Lower leg skin (tissue), 4 donors: ENCODE measurements around the gene PLEKHB2. TPM values are rescaled to one million over a fixed set of nuclear protein-coding genes. Genes with fewer than 3 reads are reported as not detected.

Experiments used
- DNase-seq, 2 donors: peaks; one replicate each; pipeline ENCODE4 v3.0.0-alpha.2; 2019; ENCODE audit warnings: low spot score in 2 of 2
- H3K4me3 ChIP-seq: fragments of 200-600 bp; sonication (generic); 2 replicates; pipeline ENCODE4 v1.5.1; 2017; ENCODE audit warnings: mild to moderate bottlenecking, low read depth; ENCODE audit not compliant: poor library complexity, severe bottlenecking
- POLR2A ChIP-seq, 2 donors: fragments of 450-650 bp; IDR thresholded peaks; one replicate each; pipeline ENCODE4 v1.6.1; 2016 to 2017; ENCODE audit warnings: antibody characterized with exemption in 2 of 2, mild to moderate bottlenecking in 1 of 2, moderate library complexity in 1 of 2
- WGBS, 2 donors: methylation state at CpG; one replicate each; pipeline ENCODE4 v1.1.5; 2018; 5-methylcytosine and 5-hydroxymethylcytosine counted together
- intact Hi-C: fragments of 100-400 bp; cut with DNase I; formaldehyde crosslinking; loops from one replicate; pipeline ENCODE4 v1.15.0; 2023; ENCODE audit warnings: low total_unique reads
- total RNA-seq, 4 donors: library from RNA; depleted of rRNA; stranded (reverse); fragments of >200 nt; gene quantifications; one replicate each; pipeline ENCODE4 v1.1.0, GENCODE V29; 2016
- TF ChIP-seq, protein P1 (sequence below), 3 donors: fragments of 450-650 bp; IDR thresholded peaks; one replicate each; pipeline ENCODE4 v1.5.1; 2016; ENCODE audit warnings: antibody characterized with exemption in 3 of 3, mild to moderate bottlenecking in 3 of 3, moderate library complexity in 2 of 3

PLEKHB2 gene
- total RNA-seq, 4 donors from 2014 or later, result 39.8 to 58.3 (median 45.6) TPM

DNA sequence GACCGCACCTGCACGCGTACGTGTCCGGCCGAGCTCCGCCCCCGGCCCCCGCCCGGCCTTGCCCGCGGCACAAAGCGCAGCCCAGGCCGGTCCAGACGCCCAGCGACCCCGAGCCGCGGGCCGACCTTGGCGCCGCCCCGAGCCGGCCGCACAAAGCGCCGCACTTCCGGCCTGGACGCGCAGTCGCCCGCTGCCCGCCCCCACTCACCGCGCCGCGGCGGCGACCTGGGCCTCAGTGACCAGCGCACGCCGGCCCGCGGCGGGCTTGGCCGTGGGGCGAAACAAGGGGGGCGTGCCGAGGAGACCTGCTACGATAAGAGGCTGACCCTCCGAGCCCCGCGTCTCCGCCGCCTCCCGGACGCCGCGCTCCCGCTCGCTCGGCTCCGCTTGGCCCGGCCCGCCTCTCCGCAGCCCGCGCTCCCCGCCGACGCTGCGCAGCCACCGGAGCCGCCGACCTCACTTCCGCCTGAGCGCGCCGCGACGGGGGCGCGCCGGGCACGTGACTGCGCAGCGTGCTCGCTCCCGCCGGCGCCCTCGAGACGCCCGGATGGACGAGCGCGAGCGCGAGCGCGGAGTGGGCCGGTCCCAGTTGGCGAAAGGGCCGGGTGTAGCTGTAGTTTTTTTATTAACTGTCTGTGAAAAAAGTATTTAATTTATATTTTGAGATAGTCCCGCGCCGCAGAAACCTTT lies 12.0 kb upstream of the PLEKHB2 start, which contains the start of gene FAM168B:
TSS of gene FAM168B (minus strand) at position 455 of the 690 bp plus-strand sequence. CDS start 10,814 bp downstream, outside the sequence.
- H3K4me3 ChIP-seq, result peak within 1 kb of the TSS; percentile 83
- DNase-seq, result peak; percentile 84 to 97
- intact Hi-C loops, result no loop called here
- 0% methylated on average over 19 to 60 of the region's 107 CpGs for WGBS, 2 donors
- TF ChIP-seq, protein P1, sequence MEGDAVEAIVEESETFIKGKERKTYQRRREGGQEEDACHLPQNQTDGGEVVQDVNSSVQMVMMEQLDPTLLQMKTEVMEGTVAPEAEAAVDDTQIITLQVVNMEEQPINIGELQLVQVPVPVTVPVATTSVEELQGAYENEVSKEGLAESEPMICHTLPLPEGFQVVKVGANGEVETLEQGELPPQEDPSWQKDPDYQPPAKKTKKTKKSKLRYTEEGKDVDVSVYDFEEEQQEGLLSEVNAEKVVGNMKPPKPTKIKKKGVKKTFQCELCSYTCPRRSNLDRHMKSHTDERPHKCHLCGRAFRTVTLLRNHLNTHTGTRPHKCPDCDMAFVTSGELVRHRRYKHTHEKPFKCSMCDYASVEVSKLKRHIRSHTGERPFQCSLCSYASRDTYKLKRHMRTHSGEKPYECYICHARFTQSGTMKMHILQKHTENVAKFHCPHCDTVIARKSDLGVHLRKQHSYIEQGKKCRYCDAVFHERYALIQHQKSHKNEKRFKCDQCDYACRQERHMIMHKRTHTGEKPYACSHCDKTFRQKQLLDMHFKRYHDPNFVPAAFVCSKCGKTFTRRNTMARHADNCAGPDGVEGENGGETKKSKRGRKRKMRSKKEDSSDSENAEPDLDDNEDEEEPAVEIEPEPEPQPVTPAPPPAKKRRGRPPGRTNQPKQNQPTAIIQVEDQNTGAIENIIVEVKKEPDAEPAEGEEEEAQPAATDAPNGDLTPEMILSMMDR (IDR thresholded peaks at IDR 0.05), result no peak
- peak in 1 of 2 donors; percentile 87 for TF ChIP-seq POLR2A (IDR thresholded peaks at IDR 0.05)

DNA sequence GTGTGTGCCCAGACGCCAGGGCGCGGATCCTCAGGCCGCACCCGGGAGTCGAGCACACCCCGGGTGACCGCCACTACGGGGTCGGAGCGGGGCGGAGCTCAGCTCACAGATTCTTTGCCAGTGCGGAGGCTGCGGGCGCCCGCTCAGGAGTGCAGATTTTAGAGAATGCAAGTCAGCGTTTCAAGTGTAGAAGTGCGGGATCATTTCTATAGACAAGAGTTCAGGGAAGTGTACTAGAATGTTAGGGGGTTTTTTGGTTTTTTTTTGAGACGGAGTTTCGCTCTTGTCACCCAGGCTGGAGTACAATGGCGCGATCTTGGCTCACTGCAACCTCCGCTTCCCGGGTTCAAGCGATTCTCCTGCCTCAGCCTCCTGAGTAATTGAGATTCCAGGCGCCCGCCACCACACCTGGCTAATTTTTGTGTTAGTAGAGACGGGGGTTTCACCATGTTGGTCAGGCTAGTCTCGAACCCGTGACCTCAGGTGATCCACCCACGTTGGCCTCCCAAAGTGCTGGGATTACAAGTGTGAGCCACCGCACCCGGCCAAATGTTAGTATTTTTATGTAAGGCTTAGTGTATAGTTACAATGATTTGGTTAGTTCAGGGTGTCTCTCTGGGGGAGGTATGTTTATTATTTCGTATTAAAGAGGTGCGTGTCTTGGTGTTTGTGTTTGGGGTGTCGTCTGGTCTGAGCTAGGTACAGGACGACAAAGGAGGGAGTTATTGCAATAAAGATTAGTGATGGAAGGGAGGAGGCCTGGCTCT lies 11.3 kb upstream of the PLEKHB2 start:
- WGBS, 2 donors, result 10 to 11% methylated on average over 37 of the region's 37 CpGs
- H3K4me3 ChIP-seq, result peak overlapping the region; percentile 59
- TF ChIP-seq, protein P1 (IDR thresholded peaks at IDR 0.05), result no peak
- no peak for DNase-seq
- intact Hi-C loops, result no loop called here

DNA sequence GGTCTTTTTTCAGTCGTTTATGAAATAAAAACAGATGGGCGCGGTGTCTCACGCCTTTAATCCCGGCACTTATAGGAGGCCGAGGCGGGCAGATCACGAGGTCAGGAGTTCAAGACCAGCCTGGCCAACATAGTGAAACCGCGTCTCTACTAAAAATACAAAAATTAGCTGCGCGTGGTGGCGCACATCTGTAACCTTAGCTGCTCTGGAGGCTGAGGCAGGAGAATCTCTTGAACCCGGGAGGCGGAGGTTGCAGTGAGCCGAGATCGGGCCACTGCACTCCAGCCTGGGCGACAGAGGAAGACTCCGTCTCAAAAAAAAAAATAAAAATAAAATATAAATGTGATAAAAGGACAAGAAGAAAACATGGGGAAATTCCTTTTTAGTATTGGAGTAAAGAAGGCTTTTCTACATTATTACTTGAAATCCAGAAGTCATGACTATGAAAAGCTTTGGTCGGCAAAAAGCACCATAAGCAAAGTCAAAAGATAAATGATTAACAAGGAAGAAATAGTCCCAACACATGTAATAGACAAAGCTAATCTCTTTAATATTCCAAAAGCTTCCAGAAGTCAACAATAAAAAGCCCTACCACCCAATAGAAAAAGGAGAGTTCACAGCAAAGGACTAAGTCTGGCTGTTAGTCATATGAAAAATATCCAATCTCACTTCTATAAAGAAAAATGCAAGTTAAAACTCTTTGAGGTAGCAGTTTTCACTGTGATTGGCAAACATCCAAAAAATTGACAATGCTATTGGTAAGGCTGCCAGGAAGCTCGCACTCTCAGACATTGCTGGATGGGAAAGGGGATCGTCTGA lies 10.5 kb upstream of the PLEKHB2 start:
- no peak overlapping the region for H3K4me3 ChIP-seq
- intact Hi-C loops, result no loop called here
- no peak for DNase-seq
- TF ChIP-seq, protein P1 (IDR thresholded peaks at IDR 0.05), result no peak
- no peak for TF ChIP-seq POLR2A (IDR thresholded peaks at IDR 0.05)
- WGBS, 2 donors, result 63% methylated on average over 22 of the region's 22 CpGs

DNA sequence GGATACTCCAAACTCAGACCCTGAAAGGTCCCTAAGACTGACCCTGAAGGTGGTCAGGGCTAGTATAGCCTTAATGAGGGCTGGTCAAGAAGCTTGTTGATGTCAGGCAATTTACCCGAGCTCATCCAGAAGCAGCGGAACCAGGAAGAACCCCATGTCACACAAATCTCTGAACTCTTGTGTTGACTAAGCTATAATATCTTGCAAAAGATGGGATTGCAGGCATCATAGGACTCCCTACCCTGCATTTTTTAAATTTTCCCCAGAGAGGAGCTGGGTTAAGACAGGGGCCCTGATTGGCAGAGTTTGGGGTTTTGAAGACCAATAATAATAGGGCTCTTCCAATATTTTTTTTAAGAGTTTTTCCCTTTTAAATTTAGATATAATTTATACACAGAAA lies 2.0 kb upstream of the PLEKHB2 start:
- H3K4me3 ChIP-seq, result no peak overlapping the region
- intact Hi-C loops, result no loop called here
- WGBS, 2 donors, result 82 to 89% methylated on average over 2 of the region's 2 CpGs
- no peak for DNase-seq
- TF ChIP-seq, protein P1 (IDR thresholded peaks at IDR 0.05), result no peak
- TF ChIP-seq POLR2A (IDR thresholded peaks at IDR 0.05), result no peak

DNA sequence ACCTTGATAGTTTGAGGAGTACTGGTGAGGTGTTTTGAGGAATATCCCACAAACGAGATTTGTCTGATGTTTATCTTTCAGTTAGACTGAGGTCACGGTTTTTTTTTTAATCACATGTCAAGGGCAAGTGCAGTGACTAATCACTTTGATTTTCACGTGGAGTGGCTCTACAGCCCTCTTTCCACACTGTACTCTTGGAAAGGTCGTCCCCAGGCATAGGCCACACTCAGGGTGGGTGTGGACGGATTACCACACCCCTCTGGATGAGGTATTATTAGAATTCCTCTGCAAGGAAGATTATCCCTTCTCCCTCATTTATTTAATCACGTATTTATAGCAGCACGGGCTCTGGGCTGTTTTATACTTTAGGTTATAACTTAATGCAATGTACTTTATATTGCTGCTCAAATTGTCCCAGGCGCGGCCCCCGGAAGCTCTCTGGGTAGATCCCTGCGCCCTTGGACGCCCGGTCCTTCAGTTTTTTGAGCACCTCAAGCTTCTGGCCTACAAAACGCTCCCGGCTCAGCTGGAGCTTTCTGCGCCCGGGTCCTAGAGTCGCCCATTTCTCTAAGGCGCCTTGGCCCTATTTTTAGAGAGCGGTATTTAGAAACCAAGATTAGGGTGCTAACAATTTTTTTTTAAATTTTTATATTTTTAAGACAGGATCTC lies 515 bp upstream of the PLEKHB2 start:
- TF ChIP-seq, protein P1 (IDR thresholded peaks at IDR 0.05), result no peak
- TF ChIP-seq POLR2A (IDR thresholded peaks at IDR 0.05), result no peak
- WGBS, 2 donors, result 0 to 1% methylated on average over 20 of the region's 20 CpGs
- H3K4me3 ChIP-seq, result peak overlapping the region; percentile 25
- peak; percentile 69 to 89 for DNase-seq
- intact Hi-C loops, result no loop called here
